OCI-LY7 (cell line): ENCODE measurements around the gene ZXDC. TPM values are rescaled to one million over a fixed set of nuclear protein-coding genes. Genes with fewer than 3 reads are reported as not detected.

Experiments used
- BruUV-seq: library from RNA; stranded (reverse); fragments of 400-500 nt; replicated peaks from 2 replicates; lab custom pipeline; 2021; lab: Mats Ljungman, UMichigan
- CTCF ChIA-PET: fragments of 300-600 bp; sonication (Branson Sonifier 250); formaldehyde crosslinking; loops from one replicate; lab custom pipeline; 2022; ENCODE audit warnings: antibody characterized with exemption; ENCODE audit not compliant: unreplicated experiment; lab: Charles Lee
- POLR2A ChIA-PET: fragments of 300-600 bp; sonication (Branson Sonifier 250); formaldehyde crosslinking; loops from one replicate; lab custom pipeline; 2022; ENCODE audit warnings: antibody characterized with exemption; lab: Charles Lee
- DNase-seq: peaks from one replicate; pipeline ENCODE4 v3.0.0-alpha.2; 2015; ENCODE audit warnings: low spot score
- H2AFZ ChIP-seq: fragments of 200-600 bp; sonication (generic), shearing (Covaris generic); 2 replicates; pipeline ENCODE4 v1.6.1; 2014; ENCODE audit warnings: mild to moderate bottlenecking, antibody characterized with exemption, low read length, moderate library complexity
- H3K27ac ChIP-seq: fragments of 200-600 bp; sonication (generic); 2 replicates; pipeline ENCODE4 v1.5.1; 2014; ENCODE audit warnings: mixed run types, low read depth, mild to moderate bottlenecking, moderate library complexity, low read length, inconsistent platforms; ENCODE audit not compliant: poor library complexity, severe bottlenecking
- H3K36me3 ChIP-seq: fragments of 200-600 bp; sonication (generic); 2 replicates; pipeline ENCODE4 v1.6.1; 2014; ENCODE audit warnings: mild to moderate bottlenecking, antibody characterized with exemption, low read length, moderate library complexity, mixed read lengths; ENCODE audit not compliant: insufficient read depth
- H3K4me1 ChIP-seq: fragments of 200-600 bp; sonication (generic); 2 replicates; pipeline ENCODE4 v1.5.1; 2014; ENCODE audit warnings: mild to moderate bottlenecking, low read length; ENCODE audit not compliant: insufficient read depth, poor library complexity, severe bottlenecking
- H3K4me2 ChIP-seq: fragments of 200-600 bp; sonication (generic); 2 replicates; pipeline ENCODE4 v1.6.1; 2014; ENCODE audit warnings: mild to moderate bottlenecking, low read length
- H3K4me3 ChIP-seq: fragments of 200-600 bp; sonication (generic); 2 replicates; pipeline ENCODE4 v1.5.1; 2014; ENCODE audit warnings: mild to moderate bottlenecking, low read depth, low read length; ENCODE audit not compliant: poor library complexity, severe bottlenecking
- H3K79me2 ChIP-seq: fragments of 200-600 bp; sonication (generic); 2 replicates; pipeline ENCODE4 v1.6.1; 2016; ENCODE audit warnings: low read depth, mild to moderate bottlenecking, low read length, moderate library complexity, mixed read lengths; ENCODE audit not compliant: insufficient read depth
- H3K9me2 ChIP-seq: fragments of 200-600 bp; sonication (generic); 2 replicates; pipeline ENCODE4 v1.6.1; 2016; ENCODE audit warnings: mild to moderate bottlenecking, low read length, mixed read lengths; ENCODE audit not compliant: insufficient read depth
- H3K9me3 ChIP-seq: fragments of 200-600 bp; sonication (generic); 2 replicates; pipeline ENCODE4 v1.6.1; 2014; ENCODE audit warnings: mild to moderate bottlenecking, mixed run types, low read length, mixed read lengths
- H4K20me1 ChIP-seq: fragments of 200-600 bp; sonication (generic); 2 replicates; pipeline ENCODE4 v1.6.1; 2014; ENCODE audit warnings: mild to moderate bottlenecking, antibody characterized with exemption, low read length, moderate library complexity, mixed read lengths; ENCODE audit not compliant: insufficient read depth
- CTCF ChIP-seq: fragments of 200-600 bp; sonication (generic); conservative IDR thresholded peaks from 2 replicates; pipeline ENCODE4 v1.5.1; 2014; ENCODE audit warnings: mild to moderate bottlenecking, antibody characterized with exemption, low read length, moderate library complexity, mixed read lengths
- EZH2phosphoT487 ChIP-seq: fragments of 200-600 bp; sonication (generic); IDR thresholded peaks from 2 replicates; pipeline ENCODE4 v1.6.1; 2018; ENCODE audit warnings: low read depth, borderline replicate concordance, mild to moderate bottlenecking, mixed run types, antibody characterized with exemption, low read length, moderate library complexity, mixed read lengths
- intact Hi-C: fragments of 100-400 bp; cut with micrococcal nuclease; formaldehyde crosslinking; loops from one replicate; pipeline ENCODE4 v1.10.0; 2022; ENCODE audit not compliant: unreplicated experiment
- total RNA-seq, 2 experiments: library from RNA; depleted of rRNA in 1 of 2; stranded (reverse); fragments of >200 nt in 1 of 2; shearing (Covaris generic) in 1 of 2; gene quantifications; 2 replicates each; pipeline ENCODE4 v1.2.3, GENCODE V29; 2014 to 2022

ZXDC gene
- total RNA-seq, 2 experiments from 2014 or later: 32.2 to 34.9 TPM

DNA sequence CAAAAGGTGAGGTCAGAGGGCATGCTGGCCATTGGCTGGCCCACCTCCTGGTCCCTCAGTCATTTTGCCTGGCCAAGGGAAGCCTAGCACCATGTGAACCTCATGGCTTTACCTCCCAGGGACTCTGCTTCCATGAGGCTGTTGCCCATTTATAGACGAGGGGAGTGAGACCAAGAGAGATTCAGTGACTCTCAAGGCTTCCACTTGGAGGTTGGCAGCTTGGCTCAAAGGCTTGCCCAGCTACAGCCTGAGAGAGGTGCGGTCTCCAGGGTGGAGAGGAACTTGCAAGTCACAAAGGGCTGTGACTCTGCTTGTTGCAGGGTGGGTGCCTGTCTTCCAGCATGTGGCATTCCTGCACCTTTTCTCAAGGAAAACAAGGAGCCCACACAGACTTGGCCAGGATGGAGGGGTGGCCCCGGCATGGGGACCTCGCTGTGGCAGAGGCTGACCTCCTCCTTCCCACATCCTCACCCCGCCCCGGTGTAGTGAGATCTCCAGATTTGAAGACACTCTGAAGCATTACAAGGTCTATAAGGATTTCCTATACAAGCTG lies 56.5 kb downstream of the ZXDC start:
- no peaks in the 10 kb centered on the region for H3K79me2 ChIP-seq
- no peak overlapping the region for H3K4me3 ChIP-seq
- no peaks in the 10 kb centered on the region for H4K20me1 ChIP-seq
- intact Hi-C loops: no loop called here
- no TSS peak for BruUV-seq
- no peaks in the 10 kb centered on the region for H3K36me3 ChIP-seq
- H3K9me3 ChIP-seq: no peaks in the 10 kb centered on the region
- no peak overlapping the region for H3K27ac ChIP-seq
- H3K4me1 ChIP-seq: no peaks in the 10 kb centered on the region
- CTCF ChIA-PET: no interaction called here
- H3K4me2 ChIP-seq: no peak overlapping the region
- POLR2A ChIA-PET: no interaction called here
- H2AFZ ChIP-seq: no peak overlapping the region
- no peak for DNase-seq
- TF ChIP-seq CTCF (no peak), EZH2phosphoT487 (no peak)
- no peaks in the 10 kb centered on the region for H3K9me2 ChIP-seq

DNA sequence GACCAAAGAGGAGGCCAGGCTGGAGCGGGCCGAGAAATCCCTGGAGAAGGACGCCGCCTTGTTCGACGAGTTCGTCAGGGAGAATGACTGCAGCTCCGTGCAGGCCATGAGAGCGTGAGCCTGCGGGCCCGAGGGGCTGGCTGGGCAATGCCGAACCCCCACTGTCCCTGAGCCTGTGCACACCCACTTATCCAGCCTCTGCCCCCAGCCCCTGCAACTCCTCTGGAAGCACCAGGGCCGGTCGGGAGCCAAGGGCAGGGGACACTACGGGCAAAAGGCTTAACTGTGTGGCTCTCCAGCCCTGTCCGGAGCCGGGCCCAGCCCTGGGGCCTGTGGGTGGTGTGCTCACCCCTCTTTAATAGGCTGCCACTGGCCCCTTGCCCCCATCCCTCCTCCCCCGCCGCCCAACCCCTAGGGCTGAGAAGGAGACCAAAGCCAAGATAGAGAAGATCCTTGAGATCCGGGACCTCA lies 57.0 kb downstream of the ZXDC start:
- H3K4me1 ChIP-seq: no peaks in the 10 kb centered on the region
- H3K9me3 ChIP-seq: no peaks in the 10 kb centered on the region
- no peak for TF ChIP-seq CTCF
- no peak for TF ChIP-seq EZH2phosphoT487
- no peaks in the 10 kb centered on the region for H3K36me3 ChIP-seq
- no peak overlapping the region for H3K27ac ChIP-seq
- no peak overlapping the region for H3K4me2 ChIP-seq
- ChIA-PET CTCF (no interaction called here), POLR2A (no interaction called here)
- H2AFZ ChIP-seq: no peak overlapping the region
- intact Hi-C loops: no loop called here
- no peaks in the 10 kb centered on the region for H3K9me2 ChIP-seq
- no peaks in the 10 kb centered on the region for H4K20me1 ChIP-seq
- no TSS peak for BruUV-seq
- H3K79me2 ChIP-seq: no peaks in the 10 kb centered on the region
- no peak for DNase-seq
- no peak overlapping the region for H3K4me3 ChIP-seq

GRCh38 chr3:126417981-126418530 lies 57.6 kb downstream of the ZXDC start:
- no peak overlapping the region for H3K4me2 ChIP-seq
- no peak for TF ChIP-seq CTCF
- no peak for TF ChIP-seq EZH2phosphoT487
- H3K27ac ChIP-seq: no peak overlapping the region
- ChIA-PET POLR2A (no interaction called here), CTCF (no interaction called here)
- no peaks in the 10 kb centered on the region for H4K20me1 ChIP-seq
- no peak for DNase-seq
- H3K9me3 ChIP-seq: no peaks in the 10 kb centered on the region
- no peak overlapping the region for H3K4me3 ChIP-seq
- intact Hi-C loops: no loop called here
- no peaks in the 10 kb centered on the region for H3K4me1 ChIP-seq
- H3K9me2 ChIP-seq: no peaks in the 10 kb centered on the region
- H3K36me3 ChIP-seq: no peaks in the 10 kb centered on the region
- BruUV-seq: no TSS peak
- H2AFZ ChIP-seq: no peak overlapping the region
- no peaks in the 10 kb centered on the region for H3K79me2 ChIP-seq
